Non-pigmented ciliary epithelial cell (primary cell): ENCODE measurements around the gene COL19A1.
"Not testable (repeated sequence)": the region's sequence is repeated elsewhere in the genome, so short reads cannot be mapped to it uniquely, and the experiment has no call there.

Source experiments
- DNase-seq: peaks from one replicate; pipeline ENCODE4 v3.0.0-alpha.2; 2010; ENCODE audit warnings: low read depth

COL19A1 gene

GRCh38 chr6:69866770-69867638 is 648 bp downstream of the COL19A1 start:
- DNase-seq = no peak

DNA sequence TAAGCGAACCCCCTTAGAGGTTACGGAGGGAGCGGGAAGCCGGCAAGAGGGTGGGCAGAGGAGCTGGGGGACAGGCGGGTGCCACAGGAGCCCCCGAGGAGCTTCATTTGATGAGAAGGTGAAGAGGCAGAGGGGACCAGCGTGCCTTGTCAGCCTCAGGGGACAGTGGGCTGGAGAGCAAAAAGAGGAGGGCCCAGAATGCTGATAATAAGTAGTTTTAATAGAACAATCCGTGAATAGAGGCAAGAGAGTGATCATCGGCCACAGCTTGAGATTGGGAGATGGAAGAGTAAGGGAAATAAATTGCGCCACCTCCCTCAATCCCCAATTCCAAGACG is 1.3 kb downstream of the COL19A1 start:
- DNase-seq = no peak

DNA sequence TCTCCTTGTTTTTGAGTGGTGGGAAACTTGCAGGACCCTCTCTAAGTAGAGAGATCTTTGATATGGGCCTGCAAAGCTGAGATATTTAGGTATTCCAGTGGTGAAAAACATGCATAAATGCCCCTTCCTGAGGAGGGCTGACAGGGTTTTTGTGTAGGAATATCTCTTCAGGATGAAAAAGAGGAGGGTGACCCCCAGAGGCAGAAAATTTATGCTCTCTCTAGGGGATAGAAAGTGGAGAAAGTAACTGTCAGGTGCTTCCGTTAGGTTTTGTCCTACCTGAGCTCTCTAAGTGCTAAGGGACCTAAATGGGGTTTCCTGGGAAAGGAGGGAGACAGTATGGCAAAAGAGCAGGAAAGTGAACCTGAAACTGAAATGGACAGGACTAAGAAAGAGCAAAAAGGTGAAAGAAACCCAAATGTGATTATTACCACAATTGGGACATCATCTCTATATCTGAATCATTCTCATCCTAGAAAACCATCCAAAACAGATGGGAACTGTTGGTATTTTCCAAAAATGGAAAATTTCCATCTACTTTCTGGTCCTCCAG is 2.0 kb downstream of the COL19A1 start:
- DNase-seq = no peak

- no peak for DNase-seq
Observed at GRCh38 chr6:69868961-69869360, 2.6 kb downstream of the COL19A1 start.

DNA sequence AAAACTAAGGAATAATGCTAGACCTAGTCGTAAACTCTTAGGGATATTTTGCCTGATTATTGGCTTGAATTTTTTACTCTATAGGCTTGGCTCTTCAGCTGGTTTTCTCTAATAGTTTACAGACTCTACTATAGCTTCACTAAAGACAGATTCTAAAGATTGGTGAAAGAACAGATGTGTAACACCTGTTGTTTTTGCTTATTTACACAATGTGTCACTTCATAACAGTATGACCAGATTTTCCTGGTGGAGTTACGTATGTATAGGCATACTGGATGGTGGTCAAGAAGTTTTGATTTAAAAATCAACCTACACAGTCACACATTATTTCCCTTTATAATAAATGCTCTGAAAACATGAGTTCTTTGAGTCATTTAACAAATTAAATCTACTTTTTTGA is 4.8 kb downstream of the COL19A1 start:
- no peak for DNase-seq

DNA sequence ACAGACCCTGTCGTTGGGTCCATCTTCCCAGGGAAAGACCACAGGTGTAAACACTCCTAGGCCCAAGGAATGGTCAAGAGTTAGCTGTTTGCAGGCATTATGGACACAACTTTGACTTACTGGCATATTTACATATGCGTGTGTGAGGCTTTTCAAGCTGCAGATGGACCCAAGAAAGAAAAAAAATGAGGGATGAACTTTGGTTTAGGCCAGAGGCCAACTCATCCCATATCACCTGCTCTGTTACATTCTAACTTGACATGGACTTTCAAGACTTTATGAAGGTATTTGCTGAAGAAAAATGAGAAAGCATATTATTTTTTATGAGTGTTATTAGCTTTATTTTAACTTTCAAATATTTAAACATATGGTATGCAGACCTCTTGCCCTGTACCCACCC is 6.9 kb downstream of the COL19A1 start:
- DNase-seq = no peak

DNA sequence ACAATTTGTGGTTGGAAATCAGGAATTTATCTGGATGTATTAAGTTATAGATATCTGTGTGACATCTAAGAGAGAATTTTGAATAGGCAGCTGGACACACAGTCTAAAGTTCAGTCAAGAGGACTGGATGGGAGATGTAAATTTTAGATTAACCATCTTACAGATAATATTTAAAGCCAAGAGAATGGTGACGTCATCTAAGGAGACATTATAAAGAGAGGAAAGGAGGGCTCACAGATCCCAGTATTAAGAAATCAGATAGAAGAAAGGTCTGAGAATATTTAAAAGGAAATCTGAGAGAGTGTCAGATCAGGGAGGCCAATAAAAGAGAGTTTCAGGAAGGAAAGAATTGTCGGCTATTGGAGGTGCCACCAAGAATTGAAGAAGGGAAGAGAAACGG is 9.4 kb downstream of the COL19A1 start:
- DNase-seq = no peak

- DNase-seq = no peak
Observed at GRCh38 chr6:69878795-69879194, 12.4 kb downstream of the COL19A1 start.

GRCh38 chr6:69880601-69881000 is 14.2 kb downstream of the COL19A1 start:
- DNase-seq = no peak

DNA sequence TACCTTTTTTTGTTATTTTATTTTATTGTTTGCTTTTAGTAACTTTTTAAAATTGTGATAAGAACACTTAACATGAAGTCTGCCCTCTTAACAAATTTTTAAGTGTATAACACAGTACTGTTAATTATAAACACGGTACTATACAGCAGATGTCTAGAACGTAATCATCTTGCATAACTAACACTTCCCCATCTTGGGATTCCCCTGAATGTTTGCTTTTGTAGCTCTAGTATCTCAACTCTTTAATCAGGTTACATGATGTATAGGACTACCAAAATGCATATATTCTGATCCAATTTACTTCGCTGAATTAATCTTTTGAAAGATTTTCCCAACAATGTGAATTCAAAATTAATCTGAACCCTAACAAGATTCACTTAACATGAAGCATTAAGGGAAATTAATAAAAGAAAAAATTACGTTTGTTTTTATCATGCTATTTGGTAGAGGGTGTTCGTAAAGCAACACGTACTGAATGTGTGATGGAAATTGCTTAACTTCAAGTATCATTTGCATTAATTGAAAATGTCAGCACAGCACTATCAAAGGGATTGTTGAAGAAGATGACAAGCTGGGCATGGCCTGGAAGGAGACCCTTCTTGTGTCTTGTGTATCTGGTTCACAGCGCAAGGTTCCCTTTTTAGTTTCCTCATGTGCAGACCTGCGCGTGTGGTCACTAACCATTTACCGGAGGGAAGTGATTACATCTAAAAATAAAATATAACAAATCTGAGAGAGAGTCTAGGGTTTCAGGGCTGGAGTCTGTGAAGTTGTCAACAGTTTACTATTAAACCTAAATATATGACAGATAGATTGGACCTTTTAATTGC is 15.2 kb downstream of the COL19A1 start:
- DNase-seq = no peak

GRCh38 chr6:69883551-69883950 is 17.2 kb downstream of the COL19A1 start:
- no peak for DNase-seq

DNA sequence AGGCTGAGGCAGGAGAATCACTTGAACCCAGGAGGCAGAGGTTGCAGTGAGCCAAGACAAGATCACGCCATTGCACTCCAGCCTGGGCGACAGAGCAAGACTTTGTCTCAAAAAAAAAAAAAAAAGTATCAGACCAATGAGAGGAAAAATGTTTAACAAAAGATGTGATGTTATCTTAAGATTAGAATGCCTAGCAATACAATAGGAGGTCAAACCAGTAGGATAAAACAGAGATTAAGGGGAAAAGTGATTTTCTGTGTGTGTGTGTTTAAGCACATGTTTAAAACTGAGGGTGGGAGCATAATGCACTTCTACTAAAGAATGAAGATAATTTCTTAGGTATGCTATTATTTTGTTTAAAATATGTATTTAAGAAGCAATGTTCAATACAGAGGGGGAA is 17.9 kb downstream of the COL19A1 start:
- DNase-seq = no peak

- no peak for DNase-seq
Observed at GRCh38 chr6:69887026-69887425, 20.7 kb downstream of the COL19A1 start.

DNA sequence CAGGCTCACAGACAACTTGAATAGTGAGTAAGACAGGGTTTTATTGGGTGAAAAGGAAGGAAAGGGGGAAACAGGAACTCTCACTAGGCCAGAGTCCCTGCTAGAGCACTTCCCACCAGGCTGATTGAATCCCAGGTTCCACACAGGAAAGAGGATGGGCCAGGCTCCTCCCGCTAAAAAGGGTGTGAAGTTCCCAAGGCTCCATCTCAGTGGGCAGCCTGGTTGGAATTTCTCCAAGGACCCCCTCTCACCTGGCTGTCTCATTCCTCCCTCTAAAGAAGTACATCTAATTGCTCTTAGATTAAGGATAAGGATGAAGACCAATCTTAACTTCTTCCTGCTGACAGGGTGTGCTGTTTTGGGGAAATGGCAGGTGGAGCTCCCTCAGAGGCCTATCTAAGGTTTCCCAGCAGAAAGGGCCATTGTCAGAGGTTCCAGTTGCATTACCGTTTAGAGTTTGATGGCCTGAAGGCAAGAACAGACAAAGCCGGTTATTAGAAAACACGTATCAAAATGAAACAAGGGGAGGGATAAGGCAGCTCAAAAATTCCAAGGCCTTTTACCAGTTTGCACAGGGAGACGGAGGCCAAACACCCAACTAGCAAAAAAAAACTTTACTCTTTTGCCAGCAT is 21.5 kb downstream of the COL19A1 start:
- no peak for DNase-seq

GRCh38 chr6:69888482-69889233 is 22.3 kb downstream of the COL19A1 start:
- DNase-seq = no peak

DNA sequence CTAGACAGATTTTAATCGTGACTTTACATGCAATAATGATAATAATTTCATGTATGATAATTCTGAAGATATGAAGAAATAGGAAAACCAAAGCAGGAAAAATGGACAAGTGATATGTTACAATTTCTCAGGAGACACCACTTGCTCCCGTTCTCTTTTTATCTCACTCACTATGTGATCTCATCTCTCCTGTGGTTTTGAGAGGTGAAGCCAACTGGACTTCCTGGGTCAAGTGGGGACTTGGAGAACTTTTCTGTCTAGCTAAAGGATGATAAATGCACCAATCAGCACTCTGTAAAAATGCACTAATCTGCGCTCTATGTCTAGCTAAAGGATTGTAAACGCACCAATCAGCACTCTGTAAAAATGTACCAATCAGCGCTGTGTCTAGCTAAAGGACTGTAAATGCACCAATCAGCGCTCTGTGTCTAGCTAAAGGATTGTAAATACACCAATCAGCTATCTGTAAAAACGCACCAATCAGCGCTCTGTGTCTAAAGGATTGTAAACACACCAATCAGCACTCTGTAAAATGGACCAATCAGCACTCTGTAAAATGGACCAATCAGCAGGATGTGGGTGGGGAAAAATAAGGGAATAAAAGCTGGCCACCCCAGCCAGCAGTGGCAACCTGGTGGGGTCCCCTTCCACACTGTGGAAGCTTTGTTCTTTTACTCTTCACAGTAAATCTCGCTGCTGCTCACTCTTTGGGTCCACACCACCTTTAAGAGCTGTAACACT is 23.0 kb downstream of the COL19A1 start:
- not testable (repeated sequence) for DNase-seq

GRCh38 chr6:69892561-69892960 is 26.2 kb downstream of the COL19A1 start:
- not testable (repeated sequence) for DNase-seq

DNA sequence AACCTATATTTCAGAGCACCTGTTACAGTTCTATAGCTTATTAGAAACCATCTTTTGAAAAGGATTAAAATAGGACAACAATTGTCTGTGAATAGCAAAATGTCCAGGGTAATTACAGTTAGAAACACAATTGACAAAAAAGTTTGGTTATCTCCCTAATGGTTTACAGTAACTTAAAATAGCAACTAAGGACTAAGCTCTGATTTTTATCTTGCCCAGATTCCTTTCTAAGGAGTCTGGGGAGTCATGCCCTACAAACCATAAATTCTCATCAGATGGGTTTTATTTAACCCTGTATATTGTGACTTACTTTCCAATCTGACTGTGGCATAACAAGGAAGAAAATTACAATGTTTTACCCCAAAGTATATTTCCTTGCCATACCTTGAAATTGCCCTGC is 26.9 kb downstream of the COL19A1 start:
- DNase-seq = not testable (repeated sequence)

DNA sequence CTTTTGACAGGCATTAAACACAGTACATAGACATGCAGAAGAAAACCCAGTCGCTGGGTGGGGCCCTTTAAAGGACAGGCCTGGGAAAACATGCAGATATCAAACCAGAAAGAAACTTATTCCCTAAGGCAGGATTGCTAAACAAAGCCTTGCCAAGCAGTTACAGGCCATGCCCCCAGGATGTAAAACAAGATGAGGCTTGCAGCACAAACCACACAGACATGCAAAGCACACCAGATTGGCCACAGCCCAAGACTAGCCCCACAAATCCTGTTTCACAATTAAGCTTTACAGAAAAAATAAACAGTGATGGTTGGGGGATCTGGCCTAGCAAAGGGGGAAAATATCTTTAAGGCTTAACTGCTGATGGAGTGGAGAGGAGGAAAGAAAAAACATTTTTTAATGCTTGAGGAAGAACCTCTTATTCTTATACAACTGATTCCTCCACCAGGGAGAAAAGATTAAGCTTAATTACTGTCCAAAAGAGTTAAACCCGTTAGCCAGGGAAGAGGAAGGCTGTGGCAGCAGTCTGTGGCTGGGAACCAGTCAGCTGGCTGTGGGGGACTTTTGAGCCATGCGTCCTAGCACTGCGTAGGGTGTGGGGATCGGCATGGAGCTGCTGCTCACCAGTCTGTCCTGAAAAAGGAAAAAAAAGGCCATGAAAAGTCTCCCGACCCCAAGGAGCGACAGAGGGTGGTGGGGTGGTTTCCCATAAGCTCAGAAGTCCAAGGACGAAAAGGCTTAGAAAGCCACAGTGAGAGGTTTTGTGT is 28.4 kb downstream of the COL19A1 start:
- DNase-seq = no peak

DNA sequence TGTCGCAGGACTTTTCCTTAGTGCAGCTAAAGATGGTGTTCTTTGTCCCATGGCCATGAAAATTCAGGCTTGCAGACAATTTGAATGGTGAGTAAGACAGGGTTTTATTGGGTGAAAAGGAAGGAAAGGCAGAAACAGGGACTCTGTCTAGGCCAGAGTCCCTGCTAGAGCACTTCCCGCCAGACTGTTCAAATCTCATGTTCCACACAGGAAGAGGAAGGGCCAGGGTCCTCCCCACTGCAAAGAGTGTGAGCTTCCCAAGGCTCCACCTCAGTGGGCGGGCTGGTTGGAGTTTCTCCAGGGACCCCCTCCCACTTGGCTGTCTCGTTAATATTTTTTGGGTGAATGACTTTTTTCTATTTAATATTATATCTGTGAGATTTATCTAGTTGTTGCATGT is 29.0 kb downstream of the COL19A1 start:
- no peak for DNase-seq
